Type B pancreatic cell (in vitro differentiated cells): ENCODE measurements around the gene PRRX1. TPM values are rescaled to one million over a fixed set of nuclear protein-coding genes. Genes with fewer than 3 reads are reported as not detected.

Experiments used
- DNase-seq: peaks from one replicate; pipeline ENCODE4 v3.0.0; 2021; ENCODE audit warnings: mixed read lengths; ENCODE audit not compliant: unreplicated experiment; ENCODE audit errors: extremely low spot score
- H3K27ac Mint-ChIP-seq: 2 replicates; pipeline ENCODE4 v1.8.0; 2021; ENCODE audit warnings: mild to moderate bottlenecking, mixed read lengths
- H3K27me3 Mint-ChIP-seq: 2 replicates; pipeline ENCODE4 v1.8.0; 2021; ENCODE audit warnings: mixed read lengths
- H3K36me3 Mint-ChIP-seq: 2 replicates; pipeline ENCODE4 v1.8.0; 2021; ENCODE audit warnings: mixed read lengths
- H3K4me1 Mint-ChIP-seq: one replicate; pipeline ENCODE4 v1.8.0; 2021; ENCODE audit warnings: mixed read lengths; ENCODE audit not compliant: unreplicated experiment
- H3K4me3 Mint-ChIP-seq: 2 replicates; pipeline ENCODE4 v1.8.0; 2021; ENCODE audit warnings: mild to moderate bottlenecking, mixed read lengths
- H3K9me3 Mint-ChIP-seq: 2 replicates; pipeline ENCODE4 v1.8.0; 2021; ENCODE audit warnings: mixed read lengths
- CTCF ChIP-seq: fragments of 200-600 bp; sonication (generic); conservative IDR thresholded peaks from 2 replicates; pipeline ENCODE4 v1.5.0; 2021; ENCODE audit warnings: antibody characterized with exemption, mild to moderate bottlenecking
- total RNA-seq: library from RNA; stranded (reverse); gene quantifications from 2 replicates; pipeline ENCODE4 v1.2.1, GENCODE V29; 2021; ENCODE audit warnings: low replicate concordance

The PRRX1 gene
- total RNA-seq, 1 donor from 2014 or later = 142 TPM

DNA sequence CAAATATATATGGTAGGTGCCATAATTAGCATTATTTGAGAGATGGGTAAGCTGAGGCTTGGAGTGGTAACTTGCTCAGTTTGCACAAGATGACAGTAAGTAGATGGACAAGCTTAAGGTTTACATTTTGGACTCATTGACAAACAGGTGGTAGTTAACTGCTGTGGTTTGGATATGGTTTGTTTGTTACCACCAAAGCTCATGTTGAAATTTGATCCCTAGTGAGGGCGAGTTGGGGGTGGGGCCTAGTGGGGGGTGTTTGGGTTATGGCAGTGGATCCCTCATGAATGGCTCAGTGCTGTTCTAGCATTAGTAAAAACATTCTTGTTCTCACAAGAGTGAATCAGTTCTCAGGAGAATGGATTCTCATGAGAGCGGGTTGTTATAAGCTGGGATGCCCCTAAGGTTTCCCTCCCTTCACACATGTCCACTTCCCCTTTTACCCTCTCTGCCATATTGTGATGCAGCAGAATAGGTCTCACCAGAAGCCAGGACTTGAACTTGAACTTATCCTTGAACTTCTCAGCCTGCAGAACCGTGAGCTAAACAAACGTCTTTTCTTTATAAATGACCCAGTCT, 6.6 kb upstream of the PRRX1 start:
- peaks cover 21% of the 10 kb centered on the region for H3K4me1 Mint-ChIP-seq
- no peak overlapping the region for H3K27ac Mint-ChIP-seq
- H3K36me3 Mint-ChIP-seq = no peaks in the 10 kb centered on the region
- no peak overlapping the region for H3K4me3 Mint-ChIP-seq
- no peaks in the 10 kb centered on the region for H3K9me3 Mint-ChIP-seq
- TF ChIP-seq CTCF = no peak
- peaks cover 75% of the 10 kb centered on the region for H3K27me3 Mint-ChIP-seq
- no peak for DNase-seq

DNA sequence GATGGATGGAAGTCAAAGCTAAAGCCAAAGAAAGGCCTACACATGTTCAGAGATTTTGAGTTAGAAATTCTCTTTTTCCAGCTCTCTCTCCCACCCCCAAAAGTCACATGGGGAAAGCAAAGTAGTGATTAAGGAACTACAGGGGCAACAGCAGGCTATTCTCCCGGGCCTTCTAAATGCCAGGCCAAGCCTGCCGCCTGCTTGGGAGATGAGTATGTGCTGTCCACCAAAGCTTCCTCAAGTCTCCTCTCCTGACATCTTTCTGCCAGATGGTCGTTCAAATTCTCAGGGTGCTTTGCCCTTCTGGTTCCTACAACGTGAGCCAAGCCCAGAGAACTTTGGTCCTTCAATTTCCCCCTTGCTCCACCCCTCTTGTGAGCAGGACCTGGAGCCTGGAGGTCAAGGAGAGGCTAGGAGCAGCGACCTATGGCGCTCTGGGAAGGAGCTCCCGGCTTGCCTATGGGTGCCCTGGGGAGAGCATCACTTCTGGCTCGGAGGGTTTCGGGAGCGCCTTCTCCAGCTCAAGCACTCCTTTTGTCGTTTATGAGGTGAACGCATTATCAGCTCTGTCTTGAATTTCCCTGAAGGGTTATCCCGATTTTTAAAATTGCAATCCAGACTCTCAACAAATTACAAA, 4.4 kb upstream of the PRRX1 start:
- no peak for TF ChIP-seq CTCF
- Mint-ChIP-seq H3K27me3 (peaks cover 94% of the 10 kb centered on the region), H3K4me3 (peak overlapping the region; percentile 45), H3K27ac (no peak overlapping the region), H3K4me1 (peaks cover 21% of the 10 kb centered on the region), H3K36me3 (no peaks in the 10 kb centered on the region), H3K9me3 (no peaks in the 10 kb centered on the region)
- DNase-seq = no peak

DNA sequence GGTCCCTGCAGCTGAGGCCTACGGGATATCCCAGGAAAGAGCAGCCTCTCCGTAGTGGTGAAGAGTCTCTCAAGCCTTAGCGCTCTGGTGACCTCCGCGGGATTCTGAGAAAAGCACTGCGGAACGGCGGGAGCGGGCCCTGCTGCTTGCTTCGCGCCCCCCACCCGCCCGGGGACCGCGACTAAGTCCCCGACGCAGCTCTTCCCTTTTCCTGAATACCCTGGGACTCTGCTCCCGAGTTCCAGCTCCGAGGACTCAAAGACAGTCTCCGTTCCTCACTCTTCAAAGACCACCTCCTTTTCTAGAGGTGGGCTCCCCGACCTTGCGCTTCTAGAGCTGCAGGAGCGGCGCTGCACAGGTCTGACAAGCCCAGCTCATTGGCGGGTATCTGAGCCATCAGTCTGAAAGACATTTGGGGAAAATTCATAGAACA, 3.6 kb upstream of the PRRX1 start:
- Mint-ChIP-seq H3K36me3 (peaks cover 2% of the 10 kb centered on the region), H3K9me3 (no peaks in the 10 kb centered on the region), H3K4me3 (peak overlapping the region; percentile 55), H3K27ac (no peak overlapping the region), H3K4me1 (peaks cover 21% of the 10 kb centered on the region), H3K27me3 (peaks cover 98% of the 10 kb centered on the region)
- DNase-seq = no peak
- TF ChIP-seq CTCF = no peak

GRCh38 chr1:170660871-170661645, 2.9 kb upstream of the PRRX1 start:
- TF ChIP-seq CTCF = no peak
- no peak for DNase-seq
- H3K9me3 Mint-ChIP-seq = no peaks in the 10 kb centered on the region
- peaks cover 8% of the 10 kb centered on the region for H3K36me3 Mint-ChIP-seq
- H3K27ac Mint-ChIP-seq = peak overlapping the region; percentile 47
- H3K4me1 Mint-ChIP-seq = peaks cover 21% of the 10 kb centered on the region
- peak overlapping the region; percentile 90 for H3K4me3 Mint-ChIP-seq
- peaks cover 99% of the 10 kb centered on the region for H3K27me3 Mint-ChIP-seq

DNA sequence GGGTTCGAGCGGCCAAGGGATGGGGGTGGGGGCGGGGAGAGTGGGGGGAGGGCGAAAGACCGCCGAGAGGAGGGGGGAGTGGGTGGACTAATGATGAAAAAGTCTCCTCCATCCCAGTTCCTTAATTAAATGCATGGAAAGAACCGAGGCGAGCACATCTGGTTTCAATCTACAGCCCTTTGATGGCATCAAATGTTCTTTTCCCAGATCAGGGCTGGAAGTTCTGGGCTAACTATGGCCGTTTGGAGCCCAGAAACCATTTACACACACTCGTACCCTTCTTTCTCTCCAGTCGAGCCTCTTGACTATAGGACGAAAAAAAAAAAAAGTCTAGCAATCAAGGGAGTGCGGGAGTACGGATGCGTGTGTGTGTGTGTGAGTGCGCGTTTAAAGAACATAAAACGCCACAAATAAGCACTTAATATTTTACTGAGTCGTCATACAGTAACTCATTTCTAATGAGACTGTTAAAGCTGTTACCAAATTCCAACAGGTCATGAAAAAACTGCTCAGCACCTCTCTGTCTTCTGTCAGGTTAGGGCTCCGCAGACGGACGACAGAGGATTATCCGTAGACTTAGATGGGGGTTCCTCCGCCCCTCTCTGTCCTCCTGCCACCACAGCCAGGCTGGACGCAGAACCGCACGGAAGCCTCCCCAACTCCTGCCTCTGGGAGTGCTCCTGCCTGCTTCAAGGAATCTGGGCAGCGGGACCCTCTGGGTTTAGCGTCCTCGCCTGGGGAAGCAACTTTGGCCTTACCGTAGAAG, 2.1 kb upstream of the PRRX1 start:
- H3K4me1 Mint-ChIP-seq = peaks cover 22% of the 10 kb centered on the region
- peak overlapping the region; percentile 90 for H3K4me3 Mint-ChIP-seq
- no peak for TF ChIP-seq CTCF
- peaks cover 14% of the 10 kb centered on the region for H3K36me3 Mint-ChIP-seq
- no peak for DNase-seq
- peaks cover 98% of the 10 kb centered on the region for H3K27me3 Mint-ChIP-seq
- no peaks in the 10 kb centered on the region for H3K9me3 Mint-ChIP-seq
- peak overlapping the region; percentile 54 for H3K27ac Mint-ChIP-seq
